ENCODE measurements around the gene FKTN.

Gene FKTN

GRCh38 chr9:105667867-105668266, 109.9 kb downstream of the FKTN start:
- H3K36me3 ChIP-seq (ENCODE audit: insufficient read depth, low read length), result no peaks in the 10 kb centered on the region
- H2AFZ ChIP-seq (ENCODE audit: low read length), result no peak overlapping the region
- H3K9ac ChIP-seq (ENCODE audit: low read length), result no peak overlapping the region
- no peak for TF ChIP-seq CTCF (IDR thresholded peaks at IDR 0.05; ENCODE audit: low read length)
- no peak for TF ChIP-seq EZH2 (IDR thresholded peaks at IDR 0.05; ENCODE audit: borderline replicate concordance, low read length)
- H3K9me2 ChIP-seq (ENCODE audit: low read depth, low read length), result no peaks in the 10 kb centered on the region
- no peaks in the 10 kb centered on the region for H3F3A ChIP-seq (ENCODE audit: insufficient read depth, low read length)
- no peak overlapping the region for H3K4me3 ChIP-seq (ENCODE audit: low read depth, low read length, poor library complexity, severe bottlenecking)
- H3K4me1 ChIP-seq (ENCODE audit: insufficient read depth, low read length, severe bottlenecking), result peaks cover 4% of the 10 kb centered on the region
- no peaks in the 10 kb centered on the region for H3K79me2 ChIP-seq (ENCODE audit: insufficient read depth, low read length)
- no peaks in the 10 kb centered on the region for H3K27me3 ChIP-seq (ENCODE audit: insufficient read depth, low read length)
- H3K27ac ChIP-seq (ENCODE audit: low read depth, low read length, poor library complexity, severe bottlenecking), result no peak overlapping the region
- H3K9me3 ChIP-seq (ENCODE audit: low read length), result no peaks in the 10 kb centered on the region
- H3K4me2 ChIP-seq (ENCODE audit: low read length), result no peak overlapping the region
- H4K20me1 ChIP-seq (ENCODE audit: insufficient read depth, low read length), result no peaks in the 10 kb centered on the region

- Histone ChIP-seq H3K36me3 (ENCODE audit: insufficient read depth, low read length) (no peaks in the 10 kb centered on the region), H3K4me2 (ENCODE audit: low read length) (no peak overlapping the region), H3K4me1 (ENCODE audit: insufficient read depth, low read length, severe bottlenecking) (peaks cover 10% of the 10 kb centered on the region), H3K27ac (ENCODE audit: low read depth, low read length, poor library complexity, severe bottlenecking) (no peak overlapping the region), H3K9me3 (ENCODE audit: low read length) (no peaks in the 10 kb centered on the region), H3F3A (ENCODE audit: insufficient read depth, low read length) (no peaks in the 10 kb centered on the region), H3K27me3 (ENCODE audit: insufficient read depth, low read length) (no peaks in the 10 kb centered on the region), H4K20me1 (ENCODE audit: insufficient read depth, low read length) (no peaks in the 10 kb centered on the region), H3K4me3 (ENCODE audit: low read depth, low read length, poor library complexity, severe bottlenecking) (no peak overlapping the region), H3K9me2 (ENCODE audit: low read depth, low read length) (no peaks in the 10 kb centered on the region), H2AFZ (ENCODE audit: low read length) (no peak overlapping the region), H3K9ac (ENCODE audit: low read length) (no peak overlapping the region), H3K79me2 (ENCODE audit: insufficient read depth, low read length) (no peaks in the 10 kb centered on the region)
- TF ChIP-seq EZH2 (IDR thresholded peaks at IDR 0.05; ENCODE audit: borderline replicate concordance, low read length), result no peak
- no peak for TF ChIP-seq CTCF (IDR thresholded peaks at IDR 0.05; ENCODE audit: low read length)
These were observed 112.4 kb downstream of the FKTN start for GRCh38 chr9:105670315-105670714.

GRCh38 chr9:105670775-105671174, 112.8 kb downstream of the FKTN start:
- TF ChIP-seq CTCF (IDR thresholded peaks at IDR 0.05; ENCODE audit: low read length) (no peak), EZH2 (IDR thresholded peaks at IDR 0.05; ENCODE audit: borderline replicate concordance, low read length) (no peak)
- Histone ChIP-seq H3K9me2 (ENCODE audit: low read depth, low read length) (no peaks in the 10 kb centered on the region), H3K4me1 (ENCODE audit: insufficient read depth, low read length, severe bottlenecking) (peaks cover 10% of the 10 kb centered on the region), H3F3A (ENCODE audit: insufficient read depth, low read length) (no peaks in the 10 kb centered on the region), H3K9ac (ENCODE audit: low read length) (no peak overlapping the region), H3K79me2 (ENCODE audit: insufficient read depth, low read length) (no peaks in the 10 kb centered on the region), H3K27ac (ENCODE audit: low read depth, low read length, poor library complexity, severe bottlenecking) (no peak overlapping the region), H3K4me2 (ENCODE audit: low read length) (no peak overlapping the region), H3K36me3 (ENCODE audit: insufficient read depth, low read length) (no peaks in the 10 kb centered on the region), H4K20me1 (ENCODE audit: insufficient read depth, low read length) (no peaks in the 10 kb centered on the region), H3K9me3 (ENCODE audit: low read length) (no peaks in the 10 kb centered on the region), H3K27me3 (ENCODE audit: insufficient read depth, low read length) (no peaks in the 10 kb centered on the region), H3K4me3 (ENCODE audit: low read depth, low read length, poor library complexity, severe bottlenecking) (no peak overlapping the region), H2AFZ (ENCODE audit: low read length) (no peak overlapping the region)
